RWPE2 (cell line): ENCODE measurements around the gene TRIL.

ENCODE experiments used
- ATAC-seq: fragments of 200-7000 bp; cut with Tn5 transposase; 3 replicates; pipeline ENCODE4 v1.9.1; 2021; ENCODE audit warnings: low read depth
- DNase-seq: peaks from one replicate; pipeline ENCODE4 v3.0.0-alpha.2; 2020; ENCODE audit warnings: low spot score
- H3K27ac ChIP-seq: fragments of 450-650 bp; 2 replicates; pipeline ENCODE4 v1.5.1; 2017; ENCODE audit warnings: mild to moderate bottlenecking; ENCODE audit not compliant: poor library complexity, severe bottlenecking
- H3K27me3 ChIP-seq: fragments of 250-450 bp; sonication (Bioruptor Pico); 2 replicates; pipeline ENCODE4 v1.5.1; 2021; ENCODE audit warnings: mild to moderate bottlenecking, moderate library complexity; ENCODE audit not compliant: insufficient read depth, poor library complexity, severe bottlenecking
- H3K36me3 ChIP-seq: fragments of 250-450 bp; sonication (Bioruptor Pico); 2 replicates; pipeline ENCODE4 v1.5.1; 2020; ENCODE audit warnings: low read depth, mild to moderate bottlenecking, moderate library complexity
- H3K4me1 ChIP-seq: fragments of 250-450 bp; sonication (Bioruptor Pico); 2 replicates; pipeline ENCODE4 v1.5.1; 2021; ENCODE audit warnings: mild to moderate bottlenecking, moderate library complexity; ENCODE audit not compliant: insufficient read depth, poor library complexity, severe bottlenecking
- H3K4me3 ChIP-seq: fragments of 250-450 bp; sonication (Bioruptor Pico); 2 replicates; pipeline ENCODE4 v1.5.1; 2021; ENCODE audit warnings: mild to moderate bottlenecking, moderate library complexity; ENCODE audit not compliant: severe bottlenecking
- H3K9me3 ChIP-seq: fragments of 250-450 bp; sonication (Bioruptor Pico); 2 replicates; pipeline ENCODE4 v1.5.1; 2021; ENCODE audit warnings: mild to moderate bottlenecking, moderate library complexity; ENCODE audit not compliant: severe bottlenecking
- CTCF ChIP-seq: fragments of 450-650 bp; IDR thresholded peaks from one replicate; pipeline ENCODE4 v1.5.1; 2017; ENCODE audit warnings: mild to moderate bottlenecking, moderate library complexity; ENCODE audit not compliant: poor library complexity, severe bottlenecking

Gene TRIL

GRCh38 chr7:28904578-28905048 lies 53.5 kb downstream of the TRIL start:
- H3K27me3 ChIP-seq, result no peaks in the 10 kb centered on the region
- DNase-seq, result no peak
- no peaks in the 10 kb centered on the region for H3K36me3 ChIP-seq
- peak; percentile 10; the same call in 1 of the 3 replicates for ATAC-seq
- H3K4me3 ChIP-seq, result peak overlapping the region; percentile 15
- no peaks in the 10 kb centered on the region for H3K4me1 ChIP-seq
- H3K27ac ChIP-seq, result no peak overlapping the region
- TF ChIP-seq CTCF, result no peak
- no peaks in the 10 kb centered on the region for H3K9me3 ChIP-seq

- no peaks in the 10 kb centered on the region for H3K9me3 ChIP-seq
Observed at GRCh38 chr7:28903730-28904577, 54.2 kb downstream of the TRIL start.

More at GRCh38 chr7:28903730-28904577, 54.2 kb downstream of the TRIL start:
- Histone ChIP-seq H3K36me3 (no peaks in the 10 kb centered on the region), H3K27ac (no peak overlapping the region), H3K4me1 (no peaks in the 10 kb centered on the region), H3K27me3 (no peaks in the 10 kb centered on the region), H3K4me3 (peak overlapping the region; percentile 15)
- TF ChIP-seq CTCF, result no peak
- ATAC-seq (no peak), DNase-seq (no peak)
